ENCODE measurements around the gene PPP4R4.
A peak's percentile ranks its signal among the peaks of the same experiment; 100 is the strongest.

PPP4R4 gene

DNA sequence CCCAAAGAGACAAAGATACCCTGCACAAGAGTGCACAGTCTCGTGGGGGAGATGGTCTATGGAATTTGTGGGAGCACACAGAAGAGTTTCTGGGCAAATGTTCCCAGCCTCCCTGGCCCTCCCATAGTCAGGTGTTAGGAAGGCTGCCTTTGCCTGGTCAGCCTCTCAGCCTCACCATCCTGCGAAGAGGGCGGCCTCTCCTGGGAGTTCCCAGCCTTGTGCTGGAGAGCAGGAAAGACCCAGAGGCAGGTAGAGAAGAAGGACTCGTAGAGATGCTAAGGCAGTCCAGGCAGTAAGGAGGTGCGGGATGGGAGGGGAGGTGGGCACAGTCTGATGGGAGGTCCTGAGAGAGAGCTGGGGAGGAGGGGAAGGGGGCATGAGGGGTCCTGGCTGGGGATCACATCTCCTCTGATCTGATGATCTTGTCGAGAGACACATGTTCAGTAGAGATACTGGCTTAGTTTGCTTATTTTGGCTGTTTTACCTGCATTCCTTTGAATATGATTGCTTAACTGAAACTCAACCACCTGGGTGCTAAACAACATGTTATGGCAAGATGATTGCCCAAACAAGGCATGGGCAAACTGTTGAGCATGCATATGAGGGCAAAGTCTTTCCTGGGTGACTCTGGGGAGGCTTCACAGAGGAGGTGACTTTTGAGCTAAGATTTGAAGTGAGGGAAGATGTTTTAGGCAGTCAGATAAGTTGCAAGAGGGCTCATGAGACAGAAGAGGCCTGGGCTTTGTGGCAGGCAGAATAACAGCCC, 138.5 kb downstream of the PPP4R4 start:
- FAIRE-seq, result no peak

GRCh38 chr14:94313991-94314655, 140.0 kb downstream of the PPP4R4 start:
- FAIRE-seq, result no peak

DNA sequence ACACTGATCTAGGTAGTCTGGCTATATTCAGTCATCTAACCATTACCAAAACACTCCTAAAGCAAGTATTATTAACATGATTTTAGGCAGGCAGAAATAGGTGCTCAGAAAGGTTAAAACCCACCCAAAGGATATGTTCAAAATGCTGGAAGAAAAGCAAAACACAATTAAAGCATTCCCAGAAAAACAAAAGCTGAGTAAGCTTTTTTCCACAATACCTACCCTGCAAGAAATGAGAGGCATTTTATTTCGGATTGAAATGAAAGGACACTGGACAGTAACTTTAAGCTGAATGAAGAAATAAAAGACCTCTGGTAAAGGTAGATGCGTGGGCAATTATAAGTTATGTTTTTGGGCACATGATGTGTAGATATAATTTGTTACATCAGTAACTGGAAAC, 140.8 kb downstream of the PPP4R4 start:
- FAIRE-seq, result no peak

GRCh38 chr14:94316692-94317091, 142.6 kb downstream of the PPP4R4 start:
- no peak for FAIRE-seq

DNA sequence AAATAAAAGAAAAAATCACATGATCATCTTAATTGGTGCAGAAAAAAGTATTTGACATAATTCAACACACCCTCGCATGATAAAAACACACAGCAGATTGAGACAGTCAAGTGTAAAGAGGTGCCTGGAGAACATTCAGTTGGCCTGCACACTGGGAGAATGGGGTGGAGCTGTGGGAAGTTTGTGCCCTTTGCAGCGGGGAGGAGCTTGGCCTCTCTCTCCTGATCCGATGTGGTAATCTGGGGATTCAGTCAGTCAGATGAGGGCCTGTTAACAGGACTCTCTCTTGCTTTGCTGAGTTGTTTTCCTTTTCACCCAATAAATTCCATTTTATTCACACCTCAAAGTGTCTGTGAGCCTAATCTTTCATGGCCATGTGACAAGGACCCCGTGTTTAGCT, 143.1 kb downstream of the PPP4R4 start:
- no peak for FAIRE-seq

DNA sequence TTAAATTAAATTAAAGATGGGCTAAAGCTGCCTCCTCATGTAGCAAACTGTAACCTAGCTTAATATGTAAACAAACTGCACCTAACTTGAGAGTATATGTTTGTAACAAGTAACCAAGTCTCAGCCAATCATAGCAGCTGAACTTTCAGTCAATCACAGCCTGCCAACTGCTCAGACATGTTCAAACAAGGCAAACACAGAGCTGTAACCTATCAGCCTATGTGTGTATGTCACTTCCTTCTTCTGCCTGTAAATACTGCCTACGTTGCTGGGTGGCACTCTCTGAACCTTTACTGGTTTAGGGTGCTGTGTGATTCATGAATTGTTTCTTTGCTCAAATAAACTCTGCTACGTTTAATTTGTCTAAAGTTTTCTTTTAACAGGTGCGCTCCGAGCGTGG, 146.1 kb downstream of the PPP4R4 start:
- no peak for FAIRE-seq

- no peak for FAIRE-seq
Measured at GRCh38 chr14:94321421-94322271, 147.5 kb downstream of the PPP4R4 start.

- FAIRE-seq, result peak; percentile 43
Measured at GRCh38 chr14:94322648-94323570, 148.8 kb downstream of the PPP4R4 start, which contains the start of gene SERPINA6. TSS of gene SERPINA6 (minus strand) at chr14:94323336. CDS start at chr14:94314648, 8,688 bp downstream.

DNA sequence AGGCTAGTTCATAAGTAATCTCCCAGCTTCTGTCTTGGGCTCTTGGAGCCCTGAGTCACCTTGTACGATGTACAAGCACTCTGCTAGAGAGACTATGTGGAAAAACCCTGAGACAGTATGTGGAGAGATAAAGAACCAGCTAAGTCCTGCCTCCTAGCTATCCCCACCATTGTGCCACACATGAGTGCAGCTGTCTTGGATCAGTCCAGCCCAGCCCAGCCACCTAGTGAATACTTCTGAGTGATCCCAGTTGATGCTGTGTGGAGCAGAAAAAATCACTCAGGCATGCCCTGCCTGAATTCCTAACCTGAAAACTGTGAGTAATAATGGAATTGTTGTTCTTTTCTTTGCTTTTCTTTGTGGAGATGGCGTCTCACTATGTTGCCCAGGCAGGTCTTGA, 154.1 kb downstream of the PPP4R4 start:
- FAIRE-seq, result no peak

Measured in islet of Langerhans (tissue), 1 donor.